ENCODE data around the gene ELOVL7.
A peak's percentile ranks its signal among the peaks of the same experiment; 100 is the strongest.
"Not testable (repeated sequence)": the region's sequence is repeated elsewhere in the genome, so short reads cannot be mapped to it uniquely, and the experiment has no call there.

The ELOVL7 gene

DNA sequence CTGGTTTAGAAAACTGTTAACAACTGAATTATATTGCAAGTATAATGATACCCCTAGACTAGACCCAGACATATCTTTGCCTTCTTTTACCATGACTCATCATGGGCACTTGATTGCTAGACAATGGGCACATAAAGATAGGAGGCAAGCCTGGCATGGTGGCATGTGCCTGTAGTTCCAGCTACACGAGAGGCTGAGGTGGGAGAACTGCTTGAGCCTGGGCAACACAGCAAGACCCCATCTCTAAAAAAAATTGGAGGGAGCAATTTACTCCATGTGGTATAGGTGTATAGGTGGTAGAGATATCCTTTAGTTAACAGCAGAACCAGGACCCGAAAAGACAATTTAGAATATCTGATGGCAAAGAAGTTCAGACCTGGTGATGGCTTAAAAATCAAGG, 51.6 kb downstream of the ELOVL7 start:
- no peak for DNase-seq

DNA sequence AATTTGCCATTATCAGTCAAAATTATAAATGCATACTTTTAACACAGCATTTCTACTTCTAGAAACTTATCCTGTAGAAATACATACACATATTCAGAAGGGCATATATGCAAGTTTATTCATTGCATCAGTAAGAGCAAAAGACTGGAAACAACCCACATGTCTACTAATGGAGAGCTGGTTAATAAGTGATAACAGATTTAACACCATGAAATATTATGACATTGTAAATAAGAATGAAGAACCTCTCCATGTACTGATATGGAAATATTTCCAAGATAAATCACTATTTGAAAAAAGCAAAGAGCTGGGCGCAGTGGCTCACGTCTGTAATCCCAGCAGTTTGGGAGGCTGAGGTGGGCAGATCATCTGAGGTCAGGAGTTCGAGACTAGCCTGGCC, 54.5 kb downstream of the ELOVL7 start:
- no peak for DNase-seq

DNA sequence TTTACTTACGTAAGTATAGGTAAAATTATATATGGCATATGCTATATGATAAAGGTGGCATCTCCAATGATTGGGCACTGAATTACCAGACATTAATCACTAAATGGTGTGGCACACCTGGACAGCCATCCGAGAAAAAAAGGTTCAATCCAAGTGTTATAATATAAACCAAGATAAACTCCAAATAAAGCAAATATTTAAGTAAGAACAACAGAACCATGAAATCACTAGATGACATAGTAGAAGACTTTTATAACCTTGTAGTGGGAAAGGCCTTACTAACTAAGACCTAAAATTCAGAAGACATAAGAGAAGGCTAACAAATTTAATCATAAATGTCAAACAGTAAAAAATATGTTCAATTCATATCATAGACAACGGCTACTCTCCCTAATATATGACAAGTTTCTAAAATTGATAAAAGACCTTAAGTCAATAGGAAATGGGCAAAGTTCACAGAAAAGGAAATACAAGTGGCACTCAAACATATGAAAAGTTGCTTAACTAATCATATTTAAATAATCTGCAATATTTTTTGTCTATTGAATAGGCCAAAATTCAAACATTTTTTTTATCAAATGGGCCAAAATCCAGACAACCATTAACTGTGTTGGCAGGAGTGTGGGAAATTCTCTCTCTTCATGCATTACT, 55.1 kb downstream of the ELOVL7 start:
- DNase-seq: no peak

DNA sequence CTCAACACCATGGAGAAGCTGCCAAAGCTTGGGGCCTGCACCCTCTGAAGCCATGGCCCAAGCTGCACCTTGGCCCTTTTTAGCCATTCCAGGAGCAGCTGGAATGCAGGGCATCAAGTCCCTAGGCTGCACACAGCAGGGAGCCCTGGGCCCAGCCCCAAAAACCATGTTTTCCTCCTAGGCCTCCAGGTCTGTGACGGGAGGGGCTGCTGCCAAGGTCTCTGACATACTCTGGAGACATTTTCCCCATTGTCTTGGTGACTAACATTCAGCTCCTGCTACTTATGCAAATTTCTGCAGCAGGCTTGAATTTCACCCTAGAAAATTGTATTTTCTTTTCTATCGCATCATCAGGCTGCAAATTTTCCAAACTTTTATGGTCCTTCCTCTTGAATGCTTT, 64.6 kb downstream of the ELOVL7 start:
- DNase-seq: no peak

DNA sequence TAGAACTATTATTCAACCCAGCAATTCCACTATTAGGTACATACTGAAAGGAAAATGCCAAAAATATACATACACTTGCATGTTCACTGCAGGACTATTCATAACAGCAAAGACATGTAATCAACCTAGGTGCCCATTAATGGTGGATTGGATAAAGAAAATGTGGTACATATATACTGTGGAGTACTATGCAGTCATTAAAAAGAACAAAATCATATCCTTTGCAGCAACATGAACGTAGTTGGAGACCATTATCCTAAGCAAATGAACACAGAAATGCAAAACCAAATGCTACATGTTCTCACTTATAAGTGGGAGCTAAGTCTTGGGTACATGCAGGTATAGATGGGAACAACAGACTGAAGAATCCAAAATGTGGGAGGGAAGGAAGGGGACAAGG, 67.7 kb downstream of the ELOVL7 start:
- no peak for DNase-seq

DNA sequence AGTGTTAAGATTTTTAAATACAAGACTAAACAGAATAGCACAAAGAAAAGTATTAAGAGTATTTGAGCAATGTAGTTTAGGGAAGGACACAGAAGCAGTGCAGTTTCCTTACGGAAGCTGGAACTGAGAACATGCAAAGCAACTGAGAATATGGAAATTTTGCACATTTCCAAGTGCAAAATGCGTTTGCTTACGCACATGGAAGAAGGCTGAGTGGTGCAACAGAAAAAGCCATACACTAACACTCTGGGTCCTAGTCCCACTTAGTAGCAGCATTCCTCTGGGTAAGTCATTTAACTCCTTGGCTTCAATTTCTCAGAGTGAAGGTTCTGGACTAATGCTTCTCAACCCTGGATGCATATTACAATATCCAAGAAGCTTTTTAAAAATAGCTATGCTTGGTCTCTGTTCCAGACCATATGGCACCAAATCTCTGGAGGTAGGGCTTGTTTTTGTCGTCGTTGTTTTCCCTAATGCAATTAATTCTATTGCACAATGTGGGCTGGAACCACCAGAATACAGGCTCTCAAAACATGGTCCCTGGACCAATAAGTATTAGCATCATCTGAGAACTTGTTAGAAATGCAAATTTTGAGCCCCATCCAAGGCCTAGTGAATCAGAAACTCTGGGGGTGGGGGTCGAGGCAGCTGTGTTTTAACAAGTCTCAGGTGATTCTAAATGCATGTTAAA, 78.9 kb downstream of the ELOVL7 start:
- no peak for DNase-seq

DNA sequence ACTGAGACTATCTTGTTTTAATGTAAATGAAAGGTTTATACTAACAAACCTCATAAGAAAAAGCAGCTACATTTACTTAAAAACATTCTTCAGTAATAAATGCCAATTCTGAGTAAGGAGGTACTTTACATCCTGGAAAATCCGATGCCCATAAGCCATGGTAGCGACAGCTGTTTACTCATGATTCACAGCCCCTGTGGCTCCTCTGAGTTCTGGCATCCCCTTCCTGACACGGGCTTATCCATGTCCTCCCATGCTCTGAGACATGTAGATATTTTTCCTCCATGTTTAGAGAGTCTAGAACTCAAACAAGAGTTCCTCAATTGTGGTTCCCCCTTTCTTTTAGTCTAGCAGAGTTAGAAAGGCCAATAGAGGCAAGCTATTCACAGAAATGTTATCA, 81.0 kb downstream of the ELOVL7 start:
- no peak for DNase-seq

DNA sequence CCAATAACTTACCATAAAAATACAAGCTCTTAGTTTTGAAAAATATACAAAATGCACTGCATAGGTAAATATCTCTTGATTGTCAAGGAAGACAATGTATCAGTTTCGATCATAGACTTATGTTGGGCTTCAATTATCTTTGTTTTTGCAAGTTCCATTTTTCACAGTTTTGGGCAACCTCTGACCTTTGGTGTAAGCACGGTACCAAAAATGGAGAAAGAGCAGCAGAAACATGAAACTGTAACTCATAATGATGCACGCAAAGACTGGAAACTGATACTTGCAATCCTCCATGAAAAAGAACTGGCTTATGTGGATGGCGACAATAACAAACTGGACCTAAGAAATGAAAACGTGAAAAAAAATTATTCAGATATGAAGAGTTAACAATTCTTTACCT, 89.6 kb downstream of the ELOVL7 start:
- DNase-seq: no peak

DNA sequence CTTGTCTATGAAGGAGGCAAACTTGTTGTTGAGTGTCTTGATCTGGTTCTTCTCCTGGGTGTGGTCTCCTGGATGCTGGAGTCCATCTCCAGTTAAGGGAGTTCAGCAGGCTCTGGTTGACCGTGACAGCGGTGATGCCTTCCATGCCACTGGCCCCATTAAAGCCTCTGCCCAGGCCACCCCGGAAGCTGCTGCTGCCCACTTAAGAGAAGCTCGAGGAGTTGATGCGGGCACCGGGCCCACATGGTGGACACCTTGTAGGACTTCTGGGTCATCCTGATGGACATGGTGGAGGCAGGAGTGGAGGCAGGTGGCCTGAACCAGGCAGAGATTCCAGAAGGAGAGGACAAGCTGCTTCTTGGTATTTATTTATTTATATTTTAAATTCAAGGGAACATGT, 99.4 kb downstream of the ELOVL7 start:
- no peak for DNase-seq

DNA sequence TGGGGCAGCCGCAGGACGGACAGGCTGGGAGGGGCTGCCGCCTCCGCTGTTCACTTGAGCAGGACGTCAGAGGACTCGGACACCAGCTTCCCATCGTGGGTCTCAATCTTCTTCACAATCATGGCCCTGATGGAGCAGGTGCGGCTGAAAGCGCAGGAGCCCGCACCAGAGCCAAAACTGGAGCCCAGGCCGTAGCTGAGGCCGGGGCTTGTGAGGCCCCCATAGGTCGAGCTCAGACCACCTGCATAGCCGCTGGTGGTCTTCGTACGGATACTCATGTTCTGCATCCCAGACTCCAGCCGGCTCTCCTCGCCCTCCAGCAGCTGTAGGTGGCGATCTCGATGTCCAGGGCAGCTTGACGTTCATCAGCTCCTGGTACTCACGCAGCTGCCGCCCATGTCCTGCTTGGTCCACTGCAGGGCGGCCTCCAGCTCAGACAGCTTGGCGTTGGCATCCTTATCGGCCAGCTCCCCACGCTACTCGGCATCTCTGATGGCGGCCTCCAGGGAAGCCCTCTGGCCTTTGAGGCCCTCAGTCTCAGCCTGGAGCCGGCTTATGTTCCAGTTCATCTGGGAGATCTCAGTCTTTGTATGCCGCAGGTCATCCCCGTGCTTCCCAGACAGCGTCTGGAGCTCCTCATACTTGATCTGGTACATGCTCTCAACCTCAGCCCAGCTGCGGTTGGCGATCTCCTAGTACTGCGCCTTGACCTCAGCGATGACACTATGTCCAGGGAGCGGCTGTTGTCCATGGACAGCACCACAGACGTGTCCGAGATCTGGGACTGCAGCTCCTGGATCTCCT, 100.4 kb downstream of the ELOVL7 start:
- no peak for DNase-seq

DNA sequence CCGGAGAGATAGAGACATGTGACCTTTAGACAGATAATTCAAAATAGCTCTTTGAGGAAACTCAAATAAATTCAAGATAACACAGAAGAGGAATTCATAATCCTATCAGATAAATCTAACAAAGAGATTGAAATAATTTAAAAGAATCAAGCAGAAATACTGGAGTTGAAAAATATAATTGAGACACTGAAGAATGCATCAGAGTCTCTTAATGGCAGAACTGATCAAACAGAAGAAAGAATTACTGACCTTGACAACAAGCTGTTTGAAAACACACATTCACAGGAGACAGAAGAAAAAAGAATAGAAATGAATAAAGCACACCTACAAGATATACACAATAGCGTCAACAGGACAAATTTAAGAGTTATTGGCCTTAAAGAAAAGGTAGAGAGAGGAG, 103.7 kb downstream of the ELOVL7 start:
- no peak for DNase-seq

DNA sequence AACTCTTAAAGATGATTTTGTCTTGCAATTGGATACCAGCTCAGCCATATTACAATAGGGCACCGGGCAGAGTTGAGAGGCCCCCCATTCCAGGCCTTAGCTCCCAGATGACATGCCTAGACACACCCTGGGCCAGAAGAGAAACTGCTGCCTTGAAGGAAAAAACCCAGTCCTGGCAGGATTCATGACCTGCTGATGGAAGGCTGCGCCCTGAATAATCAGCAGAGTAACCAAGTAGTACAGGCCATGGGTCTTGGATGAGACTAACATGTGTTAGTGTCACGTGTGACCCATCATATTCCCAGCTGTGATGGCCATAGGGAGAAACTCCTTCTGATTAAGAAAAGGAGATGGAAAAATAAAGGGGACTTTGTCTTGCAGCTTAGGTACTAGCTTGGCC, 105.1 kb downstream of the ELOVL7 start:
- DNase-seq: no peak

DNA sequence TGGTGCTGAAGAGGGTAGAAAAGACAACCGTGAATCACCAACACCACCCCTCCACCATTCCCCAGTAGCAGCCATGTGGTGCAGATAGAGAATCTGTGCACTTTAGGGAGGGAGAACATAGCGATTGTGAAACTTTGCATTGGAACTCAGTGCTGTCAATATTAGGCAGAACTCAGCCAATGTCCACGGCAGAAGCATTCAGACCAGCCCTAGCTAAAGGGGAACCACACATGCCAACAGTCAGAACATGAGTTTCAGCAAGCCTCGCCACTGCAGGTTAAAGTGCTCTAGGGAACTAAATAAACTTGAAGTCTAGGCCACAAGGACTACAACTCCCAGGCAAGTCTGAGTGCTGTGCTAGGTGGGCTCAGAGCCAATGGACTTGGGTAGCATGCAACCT, 105.6 kb downstream of the ELOVL7 start:
- DNase-seq: no peak

DNA sequence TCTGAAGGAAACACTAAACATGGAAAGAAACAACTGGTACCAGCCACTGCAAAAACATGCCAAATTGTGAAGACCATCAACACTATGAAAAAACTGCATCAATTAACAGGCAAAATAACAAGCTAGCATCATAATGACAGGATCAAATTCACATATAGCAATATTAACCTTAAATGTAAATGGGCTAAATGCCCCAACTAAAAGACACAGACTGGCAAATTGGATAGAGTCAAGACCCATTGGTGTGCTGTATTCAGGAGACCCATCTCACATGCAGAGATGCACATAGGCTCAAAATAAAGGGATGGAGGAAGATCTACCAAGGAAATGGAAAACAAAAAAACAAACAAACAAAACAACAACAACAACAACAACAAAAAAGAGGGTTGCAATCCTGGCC, 113.2 kb downstream of the ELOVL7 start:
- DNase-seq: not testable (repeated sequence)

DNA sequence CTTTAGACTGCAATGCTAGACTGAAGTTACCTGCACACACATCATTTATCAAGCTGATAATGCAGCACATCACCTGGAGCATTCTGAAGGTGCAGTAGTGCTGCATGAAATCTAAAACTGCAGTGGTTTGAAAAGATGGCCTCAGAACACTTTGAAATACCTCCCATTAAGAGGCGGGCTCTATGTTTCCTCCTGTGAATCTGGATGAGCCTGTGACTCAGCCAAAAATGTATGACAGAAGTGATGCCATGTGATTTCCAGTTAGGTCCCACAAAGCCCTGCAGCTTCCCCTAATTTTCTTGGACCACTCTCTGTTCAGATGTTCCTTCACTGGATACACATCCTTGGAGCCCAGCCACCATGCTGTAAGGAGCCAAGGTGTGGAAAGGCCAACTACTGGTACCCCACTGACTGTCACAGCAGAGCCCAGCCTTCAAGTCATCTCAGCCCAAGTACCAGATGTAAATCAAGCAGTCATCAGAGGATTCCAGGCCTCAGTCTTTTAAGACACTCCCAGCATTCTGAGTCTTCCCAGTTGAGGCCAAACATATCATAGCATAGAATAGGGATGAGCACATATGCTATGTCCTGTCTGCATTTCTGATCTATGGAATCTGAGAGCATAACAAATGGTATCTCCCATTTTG, 116.9 kb downstream of the ELOVL7 start:
- DNase-seq: no peak

DNA sequence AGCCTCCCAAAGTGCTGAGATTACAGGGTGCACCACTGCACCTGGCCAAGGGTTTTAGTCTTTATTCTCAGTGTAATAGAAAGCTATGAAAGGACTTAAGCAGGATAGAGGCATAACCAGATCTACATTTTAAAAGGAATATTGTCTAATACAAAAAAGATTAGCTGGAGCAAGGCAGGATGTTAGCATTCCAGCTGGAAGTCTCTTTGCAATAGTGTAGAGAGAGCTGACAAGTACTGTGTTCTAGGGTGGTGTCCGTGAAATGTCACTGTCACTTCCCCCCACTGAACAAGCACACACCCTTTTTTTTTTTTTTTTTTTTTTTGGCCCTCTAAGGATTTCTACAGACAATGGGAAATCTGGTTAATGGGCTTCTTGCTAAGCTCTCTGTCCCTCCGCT, 119.9 kb downstream of the ELOVL7 start:
- no peak for DNase-seq

DNA sequence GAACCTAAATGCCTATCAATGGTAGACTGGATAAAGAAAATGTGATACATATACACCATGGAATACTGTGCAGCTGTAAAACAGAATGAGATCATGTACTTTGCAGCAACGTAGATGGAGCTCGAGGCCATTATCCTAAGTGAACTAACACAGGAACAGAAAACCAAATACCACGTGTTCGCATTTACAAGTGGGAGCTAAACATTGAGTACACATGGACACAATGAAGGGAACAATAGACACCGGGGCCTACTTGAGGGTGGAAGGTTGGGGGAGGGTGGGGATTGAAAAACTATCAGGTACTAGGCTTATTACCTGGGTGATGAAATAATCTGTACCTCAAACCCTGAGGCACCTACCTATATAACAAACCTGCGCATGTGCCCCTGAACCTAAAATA, 121.7 kb downstream of the ELOVL7 start:
- peak; percentile 67 for DNase-seq

DNA sequence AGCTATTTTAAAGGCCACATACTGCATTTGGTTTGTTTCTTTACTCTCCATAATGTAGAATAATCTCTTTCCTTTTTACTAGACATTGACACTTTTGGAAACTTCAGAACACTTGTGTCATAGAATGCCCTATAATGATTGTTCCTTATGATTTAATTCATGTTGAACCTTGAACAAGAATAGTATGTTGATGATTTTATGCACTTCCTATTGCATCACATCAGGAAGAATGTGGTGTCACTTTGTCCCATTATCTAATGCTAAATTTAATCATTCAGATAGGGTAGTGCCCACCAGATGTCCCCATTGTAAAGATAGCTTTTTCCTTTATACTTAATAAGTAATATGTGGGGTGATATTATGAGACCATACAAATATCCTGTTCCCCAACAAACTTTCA, 124.7 kb downstream of the ELOVL7 start:
- DNase-seq: no peak

DNA sequence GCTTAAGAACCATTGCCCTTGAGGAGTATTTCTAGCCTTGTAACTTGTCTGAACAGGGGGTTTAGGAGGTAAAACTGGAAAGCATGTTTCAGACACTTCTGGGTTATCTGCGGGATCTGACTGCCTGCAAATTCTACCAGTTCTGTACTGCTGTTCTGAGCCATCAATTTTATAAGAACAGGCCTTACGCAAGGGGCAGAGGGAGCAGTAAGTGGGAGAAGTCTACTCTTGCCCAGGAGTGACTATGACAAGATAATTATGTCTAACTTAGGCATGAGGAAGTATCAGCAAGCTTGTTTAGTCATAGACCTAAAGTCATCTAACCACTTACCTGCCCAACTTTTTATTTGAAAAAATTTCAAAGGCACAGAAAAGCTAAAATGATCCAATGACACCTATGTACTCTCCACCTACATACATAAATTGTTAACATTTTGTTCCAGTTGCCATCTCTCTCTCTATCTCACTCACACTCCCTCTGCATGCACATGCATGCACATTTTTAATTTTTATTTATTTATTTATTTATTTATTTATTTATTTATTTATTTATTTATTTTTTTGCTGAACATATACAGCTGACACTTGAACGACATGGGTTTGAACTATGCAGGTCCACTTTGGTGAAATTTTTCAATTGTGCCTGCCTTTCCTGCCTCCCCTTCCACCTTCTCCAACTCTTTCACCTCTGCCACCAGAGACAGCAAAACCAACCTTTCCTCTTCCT, 125.7 kb downstream of the ELOVL7 start:
- no peak for DNase-seq

DNA sequence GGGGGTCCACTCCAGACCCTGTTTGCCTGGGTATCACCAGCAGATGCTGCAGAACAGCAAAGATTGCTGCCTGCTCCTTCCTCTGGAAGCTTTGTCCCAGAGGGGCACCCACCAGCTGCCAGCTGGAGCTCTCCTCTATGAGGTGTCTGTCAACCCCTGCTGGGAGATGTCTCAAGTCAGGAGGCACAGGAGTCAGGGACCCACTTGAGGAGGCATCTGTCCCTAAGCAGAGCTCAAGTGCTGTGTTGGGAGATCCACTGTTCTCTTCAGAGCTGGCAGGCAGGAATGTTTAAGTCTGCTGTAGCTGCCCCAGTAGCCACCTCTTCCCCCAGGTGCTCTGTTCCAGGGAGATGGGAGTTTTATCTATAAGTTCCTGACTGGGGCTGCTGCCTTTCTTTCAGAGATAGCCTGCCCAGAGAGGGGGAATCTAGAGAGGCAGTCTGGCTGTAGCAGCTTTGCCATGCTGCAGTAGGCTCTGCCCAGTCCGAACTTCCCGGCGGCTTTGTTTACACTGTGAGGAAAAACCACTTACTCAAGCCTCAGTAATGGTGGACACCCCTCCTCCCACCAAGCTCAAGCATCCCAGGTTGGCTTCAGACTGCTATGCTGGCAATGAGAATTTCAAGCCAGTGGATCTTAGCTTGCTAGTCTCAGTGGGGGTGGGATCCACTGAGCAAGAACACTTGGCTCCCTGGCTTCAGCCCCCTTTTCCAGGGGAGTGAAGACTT, 128.7 kb downstream of the ELOVL7 start:
- not testable (repeated sequence) for DNase-seq

DNA sequence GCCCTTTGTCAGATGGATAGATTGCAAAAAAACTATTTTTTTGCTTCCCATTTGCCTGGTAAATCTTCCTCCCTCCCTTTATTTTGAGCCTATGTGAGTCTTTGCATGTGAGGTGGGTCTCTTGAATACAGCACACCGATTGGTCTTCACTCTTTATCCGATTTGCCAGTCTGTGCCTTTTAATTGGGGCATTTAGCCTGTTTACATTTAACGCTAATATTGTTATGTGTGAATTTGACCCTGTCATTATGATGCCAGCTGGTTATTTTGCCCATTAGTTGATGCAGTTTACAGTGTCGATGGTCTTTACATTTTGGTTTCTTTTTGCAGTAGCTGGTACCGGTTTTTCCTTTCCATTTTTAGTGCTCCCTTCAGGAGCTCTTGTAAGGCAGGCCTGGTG, 131.1 kb downstream of the ELOVL7 start:
- DNase-seq: no peak

DNA sequence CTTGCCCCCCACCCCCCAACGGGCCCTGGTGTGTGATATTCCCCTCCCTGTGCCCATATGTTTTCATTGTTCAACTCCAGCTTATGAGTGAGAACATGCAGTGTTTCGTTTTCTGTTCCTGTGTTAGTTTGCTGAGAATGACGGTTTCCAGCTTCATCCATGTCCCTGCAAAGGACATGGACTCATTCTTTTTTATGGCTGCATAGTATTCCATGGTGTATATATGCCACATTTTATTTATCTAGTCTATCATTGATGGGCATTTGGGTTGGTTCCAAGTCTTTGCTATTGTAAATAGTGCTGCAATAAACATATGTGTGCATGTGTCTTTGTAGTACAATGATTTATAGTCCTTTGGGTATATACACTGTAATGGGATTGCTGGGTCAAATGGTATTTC, 132.2 kb downstream of the ELOVL7 start:
- DNase-seq: not testable (repeated sequence)
